GM19238 (cell line): Measurements from ENCODE around the gene SYT14.
"Not testable (repeated sequence)": the region's sequence is repeated elsewhere in the genome, so short reads cannot be mapped to it uniquely, and the experiment has no call there.

Experiments used
- DNase-seq: peaks from one replicate; pipeline ENCODE4 v3.0.0; 2011; ENCODE audit warnings: low spot score; ENCODE audit not compliant: insufficient read length

The SYT14 gene

DNA sequence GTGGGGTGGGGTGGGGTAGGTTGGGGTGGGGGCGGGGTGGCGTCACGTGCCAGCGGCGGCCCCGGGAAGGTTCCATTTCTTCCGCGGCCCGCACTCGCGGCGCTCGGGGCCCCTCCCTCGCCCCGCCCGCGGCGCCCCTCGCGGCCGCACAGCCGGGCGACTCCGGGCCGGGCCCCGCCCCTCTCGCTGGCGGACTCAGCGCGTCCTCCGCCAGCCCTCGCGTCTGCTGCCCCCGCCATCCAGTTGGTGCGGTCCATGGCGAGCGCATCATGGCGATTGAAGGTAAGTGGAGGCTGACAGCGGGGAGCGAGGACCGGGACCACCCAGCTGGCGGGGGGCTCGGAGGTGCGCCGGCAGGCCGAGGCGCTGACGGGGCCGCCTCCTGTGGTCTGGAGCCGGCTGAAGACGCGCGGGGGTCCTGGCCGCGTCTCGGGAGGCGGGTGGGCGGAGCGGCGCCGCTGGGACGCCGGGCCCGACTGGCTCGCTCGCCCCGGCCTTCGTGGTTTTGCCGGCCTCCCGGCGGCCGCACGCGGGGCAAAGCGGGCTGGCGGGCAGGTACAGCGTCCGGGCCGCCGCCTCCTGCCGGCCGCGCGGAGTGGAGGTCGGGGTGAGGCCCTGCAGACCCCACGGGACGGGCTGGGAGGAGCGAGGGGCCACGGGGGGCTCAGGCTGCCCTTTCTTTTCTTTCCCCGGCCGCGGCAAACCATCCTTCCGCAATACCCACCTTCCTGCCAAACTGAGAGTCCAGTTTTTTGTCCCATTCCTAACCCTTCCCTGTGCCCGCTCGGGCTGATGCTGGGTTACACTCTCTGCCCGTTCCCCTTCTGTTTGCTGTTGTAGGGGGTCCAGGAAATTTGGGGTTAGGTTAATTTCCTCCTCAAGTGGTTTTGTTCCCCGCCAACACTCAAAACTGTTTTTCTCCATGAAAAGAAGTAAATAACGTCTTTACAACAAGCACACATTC lies at the start of gene SYT14:
SYT14 (plus strand) TSS at position 222 of the 964 bp plus-strand sequence; CDS start at position 270, 48 bp downstream.
- DNase-seq, result peak; percentile 1

DNA sequence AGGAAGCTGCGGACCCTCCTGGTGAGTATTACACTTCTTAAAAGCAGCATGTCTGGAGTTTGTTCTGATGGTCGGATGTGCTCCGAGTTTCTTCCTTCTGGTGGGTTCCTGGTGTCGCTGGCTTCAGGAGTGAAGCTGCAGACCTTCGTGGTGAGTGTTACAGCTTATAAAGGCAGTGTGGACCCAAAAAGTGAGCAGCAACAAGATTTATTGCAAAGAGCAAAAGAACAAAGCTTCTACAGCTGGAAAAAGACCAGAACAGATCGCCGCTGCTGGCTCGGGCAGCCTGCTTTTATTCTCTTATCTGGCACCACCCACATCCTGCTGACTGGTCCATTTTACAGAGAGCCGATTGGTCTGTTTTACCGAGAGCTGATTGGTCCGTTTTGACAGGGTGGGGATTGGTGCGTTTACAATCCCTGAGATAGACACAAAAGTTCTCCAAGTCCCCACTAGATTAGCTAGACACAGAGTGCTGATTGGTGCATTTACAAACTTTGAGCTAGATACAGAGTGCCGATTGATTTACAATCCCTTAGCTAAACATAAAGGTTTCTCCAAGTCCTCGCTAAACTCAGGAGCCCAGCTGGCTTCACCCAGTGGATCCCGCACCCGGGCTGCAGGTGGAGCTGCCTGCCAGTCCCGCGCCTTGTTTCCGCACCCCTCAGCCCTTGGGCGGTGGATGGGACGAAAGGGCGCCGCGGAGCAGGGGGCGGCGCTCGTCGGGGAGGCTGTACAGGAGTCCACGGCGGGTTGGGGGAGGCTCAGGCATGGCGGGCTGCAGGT lies 49.5 kb upstream of the SYT14 start:
- not testable (repeated sequence) for DNase-seq

DNA sequence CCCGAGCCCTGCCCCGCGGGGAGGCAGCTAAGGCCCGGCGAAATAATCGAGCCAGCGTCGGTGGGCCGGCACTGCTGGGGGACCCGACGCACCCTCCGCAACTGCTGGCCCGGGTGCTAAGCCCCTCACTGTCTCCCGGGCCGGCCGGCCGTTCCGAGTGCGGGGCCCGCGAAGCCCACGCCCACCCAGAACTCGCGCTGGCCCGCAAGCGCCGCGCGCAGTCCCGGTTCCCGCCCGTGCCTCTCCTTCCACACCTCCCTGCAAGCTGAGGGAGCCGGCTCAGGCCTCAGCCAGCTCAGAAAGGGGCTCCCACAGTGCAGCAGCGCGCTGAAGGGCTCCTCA lies 49.0 kb upstream of the SYT14 start:
- no peak for DNase-seq

DNA sequence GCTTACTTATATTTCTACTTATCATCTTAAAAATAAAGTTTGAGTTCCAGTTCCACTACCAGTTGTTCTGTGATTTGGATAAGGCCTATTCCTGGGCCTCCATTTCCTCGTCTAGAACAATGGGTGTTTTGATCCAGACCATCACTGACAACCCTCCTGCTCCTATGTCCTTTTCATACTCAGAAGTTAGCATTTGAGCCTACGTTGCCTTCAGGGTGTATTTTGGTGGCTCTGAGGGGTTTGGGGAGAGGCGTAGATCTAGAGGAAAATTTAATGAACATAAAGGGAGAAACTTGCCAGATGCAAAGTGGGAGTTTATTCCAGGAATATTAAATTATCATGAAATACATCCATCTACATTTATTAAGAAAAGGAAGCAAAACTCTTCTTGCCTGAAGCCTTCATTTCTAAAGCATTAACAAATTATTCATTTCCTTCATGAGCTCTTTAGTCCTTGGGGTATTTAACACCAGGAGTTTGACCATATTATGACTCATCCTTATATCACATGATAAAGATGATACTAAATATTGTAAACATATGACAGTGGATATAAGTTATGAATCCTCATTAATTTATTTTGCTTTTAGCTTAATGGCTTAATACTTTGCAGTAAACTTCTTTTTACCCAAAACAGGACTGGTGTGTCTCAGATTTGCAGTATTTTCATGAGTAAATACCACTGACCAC lies 47.2 kb upstream of the SYT14 start:
- DNase-seq, result no peak

DNA sequence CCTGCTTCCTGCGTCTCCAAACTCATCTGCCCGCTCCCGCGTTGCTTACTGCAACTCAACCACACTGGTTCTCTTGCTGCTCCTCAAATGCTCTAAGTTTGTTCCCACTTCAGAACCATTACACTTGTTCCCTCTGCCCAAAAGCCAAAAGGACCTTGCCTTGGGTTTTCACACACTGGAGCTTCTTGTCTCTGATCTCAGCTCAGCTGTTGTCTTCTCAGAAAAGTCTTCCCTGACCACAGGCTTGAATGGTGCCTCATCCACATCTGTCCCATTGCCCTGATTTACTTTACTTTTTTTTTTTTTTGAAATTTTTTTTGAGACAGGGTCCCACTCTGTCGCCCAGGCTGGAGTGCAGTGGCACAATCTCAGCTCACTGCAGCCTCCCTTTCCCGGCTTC lies 44.3 kb upstream of the SYT14 start:
- no peak for DNase-seq

DNA sequence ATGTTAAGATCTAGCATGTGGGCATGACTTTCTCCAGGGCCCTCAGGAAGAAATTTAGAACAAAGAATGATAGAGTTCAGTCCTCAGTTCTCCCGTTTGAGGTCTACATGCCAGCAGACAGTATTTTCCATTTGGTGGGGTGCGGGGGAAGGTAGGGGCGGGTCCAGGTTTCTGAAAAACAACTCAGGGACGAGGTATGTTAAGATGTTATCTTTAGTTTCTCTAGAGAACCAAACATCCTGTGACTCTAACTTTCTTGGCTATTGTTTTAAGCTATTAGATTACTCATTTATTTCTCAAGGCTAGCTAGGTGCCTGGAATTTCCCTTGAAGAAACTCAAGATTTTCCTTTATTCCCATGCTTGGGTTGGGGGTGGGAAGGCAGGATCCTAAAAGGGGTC lies 42.3 kb upstream of the SYT14 start:
- DNase-seq, result no peak

DNA sequence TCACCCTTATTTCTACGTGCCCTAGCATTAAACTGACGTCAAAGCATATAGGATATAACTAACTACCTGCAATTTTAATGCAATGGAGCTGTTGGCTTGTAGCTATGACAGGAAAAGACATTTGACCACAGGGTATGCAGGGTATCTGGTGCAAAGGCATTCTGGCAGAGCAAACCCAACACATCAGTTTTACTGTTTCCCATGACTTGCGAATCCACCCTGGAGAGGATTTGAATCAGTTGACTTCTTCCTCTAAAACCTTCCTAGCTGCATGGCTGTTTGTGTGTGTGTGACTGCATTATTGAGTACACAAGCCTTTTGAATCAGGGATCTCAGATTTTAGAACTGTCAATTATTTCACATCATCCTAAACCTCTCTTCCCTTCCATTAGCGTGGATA lies 41.7 kb upstream of the SYT14 start:
- DNase-seq, result no peak

DNA sequence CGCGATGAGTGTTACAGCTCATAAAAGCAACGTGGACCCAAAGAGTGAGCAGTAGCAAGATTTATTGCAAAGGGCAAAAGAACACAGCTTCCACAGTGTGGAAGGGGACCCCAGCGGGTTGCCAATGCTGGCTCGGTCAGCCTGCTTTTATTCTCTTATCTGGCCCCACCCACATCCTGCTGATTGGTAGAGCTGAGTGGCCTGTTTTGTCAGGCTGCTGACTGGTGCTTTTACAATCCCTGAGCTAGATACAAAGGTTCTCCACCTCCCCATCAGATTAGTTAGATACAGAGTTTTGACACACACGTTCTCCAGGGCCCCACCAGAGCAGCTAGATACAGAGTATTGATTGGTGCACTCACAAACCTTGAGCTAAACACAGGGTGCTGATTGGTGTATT lies 39.7 kb upstream of the SYT14 start:
- DNase-seq, result not testable (repeated sequence)

DNA sequence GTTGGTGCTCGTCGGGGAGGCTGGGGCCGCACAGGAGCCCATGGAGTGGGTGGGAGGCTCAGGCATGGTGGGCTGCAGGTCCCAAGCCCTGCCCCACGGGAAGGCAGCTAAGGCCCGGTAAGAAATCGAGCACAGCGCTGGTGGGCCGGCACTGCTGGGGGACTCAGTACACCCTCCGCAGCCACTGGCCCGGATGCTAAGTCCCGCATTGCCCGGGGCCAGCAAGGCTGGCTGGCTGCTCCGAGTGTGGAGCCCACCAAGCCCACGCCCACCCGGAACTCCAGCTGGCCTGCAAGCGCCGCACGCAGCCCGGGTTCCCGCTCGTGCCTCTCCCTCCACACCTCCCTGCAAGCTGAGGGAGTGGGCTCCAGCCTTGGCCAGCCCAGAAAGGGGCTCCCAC lies 39.2 kb upstream of the SYT14 start:
- not testable (repeated sequence) for DNase-seq

DNA sequence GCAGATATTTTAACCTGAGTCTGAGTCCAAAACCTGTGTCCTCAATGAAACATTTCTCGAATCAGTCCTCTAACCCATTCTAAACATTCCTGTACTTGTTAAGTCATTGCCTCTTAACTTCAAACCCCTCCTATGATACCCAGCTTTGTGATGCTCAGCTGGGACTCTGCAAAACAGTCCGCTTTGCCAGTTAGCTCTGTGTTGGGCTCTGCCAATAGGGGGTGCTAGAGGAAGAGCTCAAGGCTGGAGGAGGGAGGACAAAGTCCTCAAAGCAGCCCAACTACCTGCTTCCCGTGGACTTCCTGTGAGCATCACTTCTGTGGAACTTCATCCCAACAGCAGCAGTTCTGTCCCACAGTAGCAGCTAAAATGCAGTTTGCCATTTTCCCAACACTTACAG lies 38.1 kb upstream of the SYT14 start:
- no peak for DNase-seq

DNA sequence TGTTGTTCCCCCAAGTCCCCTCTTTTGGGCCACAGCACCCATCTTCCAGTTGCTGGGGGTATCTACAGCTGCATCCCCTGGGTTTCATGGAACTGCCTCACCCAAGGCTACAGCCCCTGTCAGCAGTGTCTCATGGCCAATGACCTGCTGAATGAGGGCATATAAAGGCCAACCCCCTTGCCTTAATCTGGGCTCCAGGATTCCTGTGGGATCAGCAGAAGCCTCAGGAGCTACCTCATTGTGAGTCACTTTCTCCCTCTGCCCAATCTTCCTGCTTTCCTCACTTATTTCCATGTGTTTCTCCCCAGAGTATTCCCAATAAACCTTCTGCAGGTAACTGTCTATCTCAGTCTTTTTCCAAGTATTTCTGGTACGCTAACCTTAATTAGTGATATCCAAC lies 37.3 kb upstream of the SYT14 start:
- DNase-seq, result no peak

DNA sequence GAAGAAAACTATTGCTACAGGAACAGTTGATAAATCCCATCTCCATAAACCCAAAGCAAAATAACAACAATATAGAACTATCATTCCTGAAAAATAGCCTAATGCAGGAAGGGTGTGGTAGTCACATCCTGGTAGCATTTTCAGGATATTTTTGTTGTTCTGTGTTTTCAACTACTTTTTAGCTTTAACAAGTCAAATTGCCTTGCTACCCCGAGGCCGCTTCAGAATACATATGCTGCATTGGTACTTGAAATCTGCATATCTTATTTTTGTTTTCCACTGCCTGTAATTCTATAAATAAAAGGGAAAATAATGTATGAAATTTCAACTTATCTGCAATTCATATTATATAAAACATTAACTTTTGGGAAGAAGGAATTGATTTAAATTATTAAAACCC lies 36.8 kb upstream of the SYT14 start:
- no peak for DNase-seq

DNA sequence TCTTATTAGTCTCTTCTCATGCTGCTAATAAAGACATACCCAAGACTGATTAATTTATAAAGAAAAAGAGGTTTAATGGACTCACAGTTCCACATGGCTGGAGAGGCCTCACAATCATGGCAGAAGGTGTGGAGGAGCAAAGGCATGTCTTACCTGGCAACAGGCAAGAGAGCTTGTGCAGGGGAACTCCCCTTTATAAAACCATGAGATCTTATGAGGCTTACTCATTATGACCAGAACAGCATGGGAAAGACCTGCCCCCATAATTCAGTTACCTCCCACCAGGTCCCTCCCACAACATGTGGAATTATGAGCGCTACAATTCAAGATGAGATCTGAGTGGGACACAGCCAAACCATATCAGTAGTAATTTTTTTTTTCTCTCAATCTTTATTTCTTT lies 33.2 kb upstream of the SYT14 start:
- not testable (repeated sequence) for DNase-seq

DNA sequence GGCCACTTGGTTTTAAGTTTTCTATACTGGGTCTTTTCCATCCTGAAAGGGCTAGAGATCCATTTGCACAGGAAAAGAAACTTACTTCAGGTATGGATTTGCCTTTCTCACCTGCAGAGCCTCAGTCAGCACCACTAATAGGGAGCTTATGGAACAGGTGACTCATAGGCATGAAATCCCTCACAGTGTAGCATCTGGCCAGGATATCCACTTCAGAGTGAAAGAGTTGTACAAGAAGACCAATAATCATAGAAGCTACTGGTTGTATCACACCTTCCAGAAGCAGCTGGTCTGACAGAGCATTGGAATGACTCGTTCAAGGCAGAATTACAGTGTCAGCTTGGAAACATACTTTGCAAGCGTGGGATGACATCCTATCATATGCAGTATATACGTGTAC lies 26.3 kb upstream of the SYT14 start:
- DNase-seq, result no peak

DNA sequence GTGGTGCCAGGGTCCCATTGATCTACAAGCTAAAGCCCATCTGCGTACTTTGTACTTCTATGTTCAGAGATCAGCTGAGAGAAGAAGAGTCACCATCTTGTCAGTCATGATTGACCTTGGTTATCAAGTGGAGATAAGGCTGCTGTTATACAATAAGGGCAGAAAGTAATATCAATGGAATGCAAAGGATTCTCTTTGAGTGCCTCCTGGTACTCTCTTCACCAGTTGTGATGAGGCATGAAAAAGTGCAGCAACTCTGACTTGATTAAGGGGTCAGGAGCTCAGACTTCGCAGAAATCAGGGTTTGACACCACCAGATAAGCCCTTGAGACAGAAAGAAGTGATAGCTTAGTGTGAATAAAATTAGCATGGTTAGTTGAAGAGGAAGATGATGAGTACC lies 25.7 kb upstream of the SYT14 start:
- no peak for DNase-seq

DNA sequence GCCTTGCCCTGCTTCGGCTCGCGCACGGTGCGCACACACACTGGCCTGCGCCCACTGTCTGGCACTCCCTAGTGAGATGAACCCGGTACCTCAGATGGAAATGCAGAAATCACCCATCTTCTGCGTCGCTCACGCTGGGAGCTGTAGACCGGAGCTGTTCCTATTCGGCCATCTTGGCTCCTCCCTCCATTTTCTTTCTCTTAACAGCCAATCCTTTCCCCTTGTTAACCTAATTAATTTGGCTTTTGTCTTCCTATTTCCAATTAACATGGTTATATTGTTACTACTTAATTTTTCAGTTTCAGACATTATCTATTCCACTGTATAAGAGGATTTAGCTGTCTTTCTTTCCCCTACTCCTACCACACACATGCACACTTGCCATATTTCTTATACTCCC lies 18.4 kb upstream of the SYT14 start:
- DNase-seq, result not testable (repeated sequence)

DNA sequence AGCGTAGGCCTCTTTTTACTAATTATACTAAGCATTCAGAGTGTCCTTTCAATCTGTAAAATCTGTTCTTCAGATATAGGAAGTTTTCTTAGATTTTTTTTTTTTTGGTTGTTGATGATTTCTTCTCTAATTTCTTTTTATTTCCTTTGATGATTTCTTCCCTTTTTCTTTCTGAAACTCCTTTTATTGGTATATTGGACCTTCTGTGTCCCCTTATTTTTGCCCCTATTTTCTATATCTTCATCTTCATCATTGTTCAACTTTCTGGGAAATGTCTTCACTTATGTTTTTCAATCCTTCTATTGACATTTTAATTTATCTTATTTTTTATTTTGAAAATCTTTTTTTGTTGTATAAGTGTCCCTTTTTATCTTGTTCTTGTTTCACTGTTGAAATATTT lies 17.2 kb upstream of the SYT14 start:
- no peak for DNase-seq

DNA sequence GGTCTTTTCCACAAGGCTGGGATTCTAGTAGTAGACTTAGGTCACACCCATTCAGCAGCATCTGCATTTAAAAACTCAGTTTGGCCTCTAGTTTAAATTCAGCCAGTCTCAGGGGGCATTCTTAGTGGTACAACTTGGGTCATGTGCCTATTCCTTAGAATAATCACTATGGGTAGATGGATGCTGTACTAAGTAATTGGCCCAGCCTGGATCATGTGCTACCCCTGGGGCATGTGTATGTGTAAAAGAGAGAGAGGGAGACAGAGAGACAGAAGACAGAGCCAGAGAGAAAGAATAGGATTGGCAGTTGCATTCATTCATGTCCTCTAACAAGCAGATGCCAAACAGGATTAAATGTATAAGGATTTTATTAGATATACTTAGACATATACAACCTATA lies 13.6 kb upstream of the SYT14 start:
- DNase-seq, result no peak

DNA sequence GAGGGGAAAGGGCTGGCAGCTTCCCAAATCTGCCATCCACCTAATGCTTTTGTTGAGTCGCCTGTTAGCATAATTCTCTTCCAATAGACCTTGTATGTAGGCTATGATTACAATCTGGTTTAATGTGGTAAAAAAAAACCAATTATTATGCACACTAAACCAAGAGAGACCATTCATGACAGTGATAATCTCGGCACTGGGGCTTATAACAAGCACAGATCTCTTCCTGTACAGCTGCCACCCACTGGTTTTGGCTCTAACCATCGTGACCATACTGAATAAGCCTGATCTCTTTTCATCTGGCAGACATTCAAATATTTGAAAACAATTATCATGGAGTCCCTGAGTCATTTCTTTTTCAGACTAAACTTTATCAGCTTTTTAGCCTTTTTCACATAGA lies 12.0 kb upstream of the SYT14 start:
- no peak for DNase-seq

DNA sequence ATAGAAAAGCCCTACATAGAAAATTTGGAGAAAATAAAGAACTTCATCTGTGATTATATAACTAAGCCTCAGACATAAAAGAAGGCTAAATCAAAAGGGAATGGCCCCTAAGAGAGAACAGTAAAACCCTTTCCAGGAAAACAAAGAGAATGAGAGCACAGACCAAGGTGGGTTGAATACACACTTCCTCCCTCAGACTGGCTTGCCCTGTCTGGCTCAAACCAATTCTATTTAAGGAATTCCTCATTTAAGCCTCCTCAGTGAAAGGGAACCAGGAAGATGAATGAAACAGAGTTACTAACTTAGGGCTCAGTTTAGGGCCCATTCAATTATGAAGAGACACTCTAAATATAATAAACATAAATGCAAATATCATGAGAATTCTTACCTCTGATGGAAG lies 10.6 kb upstream of the SYT14 start:
- DNase-seq, result no peak

DNA sequence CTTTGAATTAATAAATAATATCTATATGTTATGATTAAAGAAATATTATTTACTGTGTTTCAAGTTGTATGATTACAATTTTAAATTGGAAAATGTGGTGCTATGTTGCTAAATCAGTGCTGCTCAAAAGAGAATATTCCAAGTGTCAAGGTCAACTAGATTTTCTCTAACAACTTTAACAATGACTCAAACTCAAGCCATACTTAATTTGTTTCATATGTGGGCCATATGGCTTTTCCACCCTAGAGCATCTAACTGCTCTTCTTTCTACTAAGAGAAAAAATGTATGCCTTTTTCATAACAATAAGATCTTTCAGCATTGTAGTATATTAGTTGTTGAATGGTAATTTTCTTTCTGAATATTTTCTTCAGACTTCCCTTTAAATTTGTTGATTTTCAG lies 8.3 kb upstream of the SYT14 start:
- no peak for DNase-seq

DNA sequence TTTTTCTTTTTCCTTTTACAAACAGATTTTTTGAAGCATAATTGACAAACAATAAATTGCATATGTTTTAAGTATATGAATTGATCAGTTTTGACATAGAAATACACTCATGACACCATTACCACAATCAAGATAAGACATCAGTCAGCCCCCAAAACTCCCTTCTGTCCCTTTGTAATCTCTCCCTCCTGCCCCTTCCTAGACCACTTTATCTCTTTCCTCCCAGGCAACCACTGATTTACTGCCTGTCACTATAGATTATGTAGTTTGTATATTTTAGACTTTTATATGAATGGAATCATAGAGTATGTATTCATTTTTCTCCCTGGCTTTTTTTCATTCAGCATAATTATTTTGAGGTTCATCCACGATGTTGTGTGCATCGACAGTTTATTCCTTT lies 6.9 kb upstream of the SYT14 start:
- DNase-seq, result no peak
